ENCODE data around the gene MYO18A. TPM values are rescaled to one million over a fixed set of nuclear protein-coding genes. Genes with fewer than 3 reads are reported as not detected.
"Not testable (repeated sequence)": the region's sequence is repeated elsewhere in the genome, so short reads cannot be mapped to it uniquely, and the experiment has no call there.

Gene MYO18A
- total RNA-seq, 5 donors from 2014 or later (not counting 1 experiment from before 2014, with no cell fraction given): 119 to 151 (median 145) TPM

GRCh38 chr17:29168759-29169126 lies 11.5 kb downstream of the MYO18A start:
- H3K4me3 Mint-ChIP-seq; H3K9me3 Mint-ChIP-seq; POLR2A ChIA-PET; H3K27me3 Mint-ChIP-seq; H3K27me3 ChIP-seq (replicated peaks in 1 of 2; ENCODE audit: control insufficient read depth in 2 of 2, extremely low read depth in 1 of 2, insufficient read depth in 2 of 2, low read length in 1 of 2); CTCF ChIA-PET; H3K4me1 ChIP-seq (ENCODE audit: control insufficient read depth in 1 of 2, extremely low read depth in 1 of 2, insufficient read depth in 2 of 2, low read length in 2 of 2); H3K4me3 ChIP-seq (ENCODE audit: control insufficient read depth in 1 of 2, extremely low read depth in 1 of 2, low read length in 1 of 2); H3K36me3 ChIP-seq (ENCODE audit: control insufficient read depth in 2 of 2, extremely low read depth in 1 of 2, insufficient read depth in 1 of 2, low read length in 1 of 2); H3K27ac ChIP-seq (ENCODE audit: low read length); H3K27ac Mint-ChIP-seq; H3K4me1 Mint-ChIP-seq; ATAC-seq (replicated peaks in 1 of 4); H3K9me3 ChIP-seq; DNase-seq: not testable (repeated sequence)
- H3K36me3 Mint-ChIP-seq: peaks cover 18% of the 10 kb centered on the region
- 100% methylated on average over 3 of the region's 8 CpGs for WGBS (ENCODE audit: insufficient coverage)

GRCh38 chr17:29168079-29168758 lies 12.0 kb downstream of the MYO18A start:
- DNase-seq (no peak), ATAC-seq (replicated peaks in 1 of 4) (no peak)
- Histone ChIP-seq H3K27me3 (replicated peaks in 1 of 2; ENCODE audit: control insufficient read depth in 2 of 2, extremely low read depth in 1 of 2, insufficient read depth in 2 of 2, low read length in 1 of 2) (no peaks in the 10 kb centered on the region), H3K4me3 (ENCODE audit: control insufficient read depth in 1 of 2, extremely low read depth in 1 of 2, low read length in 1 of 2) (no peak overlapping the region), H3K27ac (ENCODE audit: low read length) (no peak overlapping the region), H3K4me1 (ENCODE audit: control insufficient read depth in 1 of 2, extremely low read depth in 1 of 2, insufficient read depth in 2 of 2, low read length in 2 of 2) (no peaks in the 10 kb centered on the region), H3K36me3 (ENCODE audit: control insufficient read depth in 2 of 2, extremely low read depth in 1 of 2, insufficient read depth in 1 of 2, low read length in 1 of 2) (peaks cover 0 to 6% of the 10 kb centered on the region in 2 donors), H3K9me3 (no peaks in the 10 kb centered on the region)
- ChIA-PET POLR2A (no interaction called here), CTCF (no interaction called here)
- H3K27me3 Mint-ChIP-seq: no peaks in the 10 kb centered on the region
- no peak overlapping the region for H3K27ac Mint-ChIP-seq
- no peak overlapping the region for H3K4me3 Mint-ChIP-seq
- H3K4me1 Mint-ChIP-seq: no peaks in the 10 kb centered on the region
- no peaks in the 10 kb centered on the region for H3K9me3 Mint-ChIP-seq
- peaks cover 18% of the 10 kb centered on the region for H3K36me3 Mint-ChIP-seq
- WGBS (ENCODE audit: insufficient coverage): 94% methylated on average over 2 of the region's 3 CpGs

GRCh38 chr17:29167393-29168078 lies 12.7 kb downstream of the MYO18A start:
- H3K36me3 Mint-ChIP-seq: peaks cover 18% of the 10 kb centered on the region
- H3K27me3 Mint-ChIP-seq: no peaks in the 10 kb centered on the region
- ATAC-seq (replicated peaks in 1 of 4) (no peak), DNase-seq (no peak)
- Histone ChIP-seq H3K9me3 (no peaks in the 10 kb centered on the region), H3K36me3 (ENCODE audit: control insufficient read depth in 2 of 2, extremely low read depth in 1 of 2, insufficient read depth in 1 of 2, low read length in 1 of 2) (peaks cover 0 to 6% of the 10 kb centered on the region in 2 donors), H3K27me3 (replicated peaks in 1 of 2; ENCODE audit: control insufficient read depth in 2 of 2, extremely low read depth in 1 of 2, insufficient read depth in 2 of 2, low read length in 1 of 2) (no peaks in the 10 kb centered on the region), H3K4me3 (ENCODE audit: control insufficient read depth in 1 of 2, extremely low read depth in 1 of 2, low read length in 1 of 2) (no peak overlapping the region), H3K4me1 (ENCODE audit: control insufficient read depth in 1 of 2, extremely low read depth in 1 of 2, insufficient read depth in 2 of 2, low read length in 2 of 2) (no peaks in the 10 kb centered on the region), H3K27ac (ENCODE audit: low read length) (no peak overlapping the region)
- H3K9me3 Mint-ChIP-seq: no peaks in the 10 kb centered on the region
- ChIA-PET CTCF (no interaction called here), POLR2A (no interaction called here)
- H3K27ac Mint-ChIP-seq: no peak overlapping the region
- H3K4me1 Mint-ChIP-seq: peaks cover 0 to 5% (median 0%) of the 10 kb centered on the region in 3 donors
- 100% methylated on average over 3 of the region's 4 CpGs for WGBS (ENCODE audit: insufficient coverage)
- no peak overlapping the region for H3K4me3 Mint-ChIP-seq

- H3K9me3 ChIP-seq: no peaks in the 10 kb centered on the region
- Mint-ChIP-seq H3K4me3 (no peak overlapping the region), H3K27me3 (no peaks in the 10 kb centered on the region), H3K36me3 (peaks cover 18% of the 10 kb centered on the region), H3K4me1 (peaks cover 0 to 13% (median 0%) of the 10 kb centered on the region in 3 donors), H3K9me3 (no peaks in the 10 kb centered on the region), H3K27ac (no peak overlapping the region)
- H3K36me3 ChIP-seq (ENCODE audit: control insufficient read depth in 2 of 2, extremely low read depth in 1 of 2, insufficient read depth in 1 of 2, low read length in 1 of 2): peaks cover 0 to 6% of the 10 kb centered on the region in 2 donors
- no peak overlapping the region for H3K27ac ChIP-seq (ENCODE audit: low read length)
- H3K4me1 ChIP-seq (ENCODE audit: control insufficient read depth in 1 of 2, extremely low read depth in 1 of 2, insufficient read depth in 2 of 2, low read length in 2 of 2): no peaks in the 10 kb centered on the region
- no peak for ATAC-seq (replicated peaks in 1 of 4)
- H3K4me3 ChIP-seq (ENCODE audit: control insufficient read depth in 1 of 2, extremely low read depth in 1 of 2, low read length in 1 of 2): no peak overlapping the region
- DNase-seq: no peak
- WGBS (ENCODE audit: insufficient coverage): 84% methylated on average over 5 of the region's 21 CpGs
- POLR2A ChIA-PET: no interaction called here
- CTCF ChIA-PET: no interaction called here
- H3K27me3 ChIP-seq (replicated peaks in 1 of 2; ENCODE audit: control insufficient read depth in 2 of 2, extremely low read depth in 1 of 2, insufficient read depth in 2 of 2, low read length in 1 of 2): no peaks in the 10 kb centered on the region
Measured at GRCh38 chr17:29166507-29166887, 13.7 kb downstream of the MYO18A start.

GRCh38 chr17:29165800-29166506 lies 14.2 kb downstream of the MYO18A start:
- Histone ChIP-seq H3K4me1 (ENCODE audit: control insufficient read depth in 1 of 2, extremely low read depth in 1 of 2, insufficient read depth in 2 of 2, low read length in 2 of 2) (no peaks in the 10 kb centered on the region), H3K27me3 (replicated peaks in 1 of 2; ENCODE audit: control insufficient read depth in 2 of 2, extremely low read depth in 1 of 2, insufficient read depth in 2 of 2, low read length in 1 of 2) (no peaks in the 10 kb centered on the region), H3K4me3 (ENCODE audit: control insufficient read depth in 1 of 2, extremely low read depth in 1 of 2, low read length in 1 of 2) (no peak overlapping the region), H3K36me3 (ENCODE audit: control insufficient read depth in 2 of 2, extremely low read depth in 1 of 2, insufficient read depth in 1 of 2, low read length in 1 of 2) (peaks cover 0 to 6% of the 10 kb centered on the region in 2 donors), H3K9me3 (no peaks in the 10 kb centered on the region), H3K27ac (ENCODE audit: low read length) (no peak overlapping the region)
- no peaks in the 10 kb centered on the region for H3K27me3 Mint-ChIP-seq
- CTCF ChIA-PET: no interaction called here
- ATAC-seq (replicated peaks in 1 of 4) (no peak), DNase-seq (no peak)
- POLR2A ChIA-PET: no interaction called here
- no peak overlapping the region for H3K27ac Mint-ChIP-seq
- peaks cover 18% of the 10 kb centered on the region for H3K36me3 Mint-ChIP-seq
- H3K4me1 Mint-ChIP-seq: peaks cover 0 to 13% (median 0%) of the 10 kb centered on the region in 3 donors
- no peaks in the 10 kb centered on the region for H3K9me3 Mint-ChIP-seq
- 94% methylated on average over 29 of the region's 32 CpGs for WGBS (ENCODE audit: insufficient coverage)
- no peak overlapping the region for H3K4me3 Mint-ChIP-seq

- Mint-ChIP-seq H3K4me3 (no peak overlapping the region), H3K4me1 (peaks cover 0 to 13% (median 0%) of the 10 kb centered on the region in 3 donors), H3K27me3 (no peaks in the 10 kb centered on the region), H3K9me3 (no peaks in the 10 kb centered on the region), H3K36me3 (peaks cover 18% of the 10 kb centered on the region), H3K27ac (no peak overlapping the region)
- ATAC-seq (replicated peaks in 1 of 4) (no peak), DNase-seq (no peak)
- 92% methylated on average over 2 of the region's 3 CpGs for WGBS (ENCODE audit: insufficient coverage)
- CTCF ChIA-PET: no interaction called here
- no peaks in the 10 kb centered on the region for H3K27me3 ChIP-seq (replicated peaks in 1 of 2; ENCODE audit: control insufficient read depth in 2 of 2, extremely low read depth in 1 of 2, insufficient read depth in 2 of 2, low read length in 1 of 2)
- no peaks in the 10 kb centered on the region for H3K9me3 ChIP-seq
- no peak overlapping the region for H3K27ac ChIP-seq (ENCODE audit: low read length)
- H3K36me3 ChIP-seq (ENCODE audit: control insufficient read depth in 2 of 2, extremely low read depth in 1 of 2, insufficient read depth in 1 of 2, low read length in 1 of 2): peaks cover 0 to 6% of the 10 kb centered on the region in 2 donors
- POLR2A ChIA-PET: no interaction called here
- no peak overlapping the region for H3K4me3 ChIP-seq (ENCODE audit: control insufficient read depth in 1 of 2, extremely low read depth in 1 of 2, low read length in 1 of 2)
- H3K4me1 ChIP-seq (ENCODE audit: control insufficient read depth in 1 of 2, extremely low read depth in 1 of 2, insufficient read depth in 2 of 2, low read length in 2 of 2): no peaks in the 10 kb centered on the region
Measured at GRCh38 chr17:29165261-29165660, 14.9 kb downstream of the MYO18A start.
